Epithelial cell of esophagus (primary cell): ENCODE results near the gene YEATS4.

Experiments
- DNase-seq: peaks from one replicate; pipeline ENCODE4 v3.0.0; 2010; ENCODE audit warnings: low read depth
- H3K4me3 ChIP-seq: 2 replicates; pipeline ENCODE4 v1.5.1; 2011; ENCODE audit warnings: mild to moderate bottlenecking, low read length, control low read depth
- CTCF ChIP-seq: IDR thresholded peaks from 2 replicates; pipeline ENCODE4 v1.5.1; 2011; ENCODE audit warnings: low read depth, mild to moderate bottlenecking, low read length, control low read depth, inconsistent platforms; ENCODE audit not compliant: insufficient read depth; ENCODE audit errors: missing control alignments

YEATS4 gene

GRCh38 chr12:69329669-69330428 is 29.7 kb upstream of the YEATS4 start:
- DNase-seq = no peak
- no peak for TF ChIP-seq CTCF
- no peak overlapping the region for H3K4me3 ChIP-seq

- peak; percentile 14 for DNase-seq
- peak overlapping the region; percentile 36 for H3K4me3 ChIP-seq
- TF ChIP-seq CTCF = no peak
Measured at GRCh38 chr12:69330475-69331473, 28.8 kb upstream of the YEATS4 start.

GRCh38 chr12:69331519-69331908 is 28.0 kb upstream of the YEATS4 start:
- TF ChIP-seq CTCF = no peak
- no peak for DNase-seq
- H3K4me3 ChIP-seq = peak overlapping the region; percentile 36

- TF ChIP-seq CTCF = no peak
- peak; percentile 7 for DNase-seq
- H3K4me3 ChIP-seq = no peak overlapping the region
Measured at GRCh38 chr12:69331909-69332684, 27.4 kb upstream of the YEATS4 start.

GRCh38 chr12:69332815-69333358 is 26.7 kb upstream of the YEATS4 start:
- TF ChIP-seq CTCF = no peak
- no peak overlapping the region for H3K4me3 ChIP-seq
- DNase-seq = no peak

- no peak overlapping the region for H3K4me3 ChIP-seq
- DNase-seq = no peak
Measured at GRCh38 chr12:69334158-69334557, 25.4 kb upstream of the YEATS4 start.

More at GRCh38 chr12:69334158-69334557, 25.4 kb upstream of the YEATS4 start:
- no peak for TF ChIP-seq CTCF
